ENCODE results near the gene TIPIN. TPM values are rescaled to one million over a fixed set of nuclear protein-coding genes. Genes with fewer than 3 reads are reported as not detected.
A peak's percentile ranks its signal among the peaks of the same experiment; 100 is the strongest.
"Not testable (repeated sequence)": the region's sequence is repeated elsewhere in the genome, so short reads cannot be mapped to it uniquely, and the experiment has no call there.

TIPIN gene
- total RNA-seq, 1 experiment from 2014 or later, result 58.1 TPM

- not testable (repeated sequence) for H3K36me3 ChIP-seq; H3K27me3 ChIP-seq; H3K4me1 ChIP-seq; H3K9me3 ChIP-seq (replicated peaks); H3K27ac ChIP-seq; DNase-seq; H3K4me3 ChIP-seq
These were observed 5.4 kb upstream of the TIPIN start for GRCh38 chr15:66361745-66362460.

- H3K27ac ChIP-seq, result no peak overlapping the region
- no peaks in the 10 kb centered on the region for H3K27me3 ChIP-seq
- peaks cover 5% of the 10 kb centered on the region; the same call in 1 of the 2 replicates for H3K4me1 ChIP-seq
- no peaks in the 10 kb centered on the region for H3K9me3 ChIP-seq (replicated peaks)
- no peak for DNase-seq
- no peaks in the 10 kb centered on the region; the same call in 1 of the 2 replicates for H3K36me3 ChIP-seq
- H3K4me3 ChIP-seq, result no peak overlapping the region
These were observed 3.3 kb upstream of the TIPIN start for GRCh38 chr15:66359740-66360139.

GRCh38 chr15:66356077-66356358 lies 467 bp downstream of the TIPIN start:
- H3K9me3 ChIP-seq (replicated peaks), result no peaks in the 10 kb centered on the region
- H3K27ac ChIP-seq, result peak overlapping the region; percentile 84
- peak overlapping the region; percentile 83 for H3K4me3 ChIP-seq
- H3K36me3 ChIP-seq, result peaks cover 20% of the 10 kb centered on the region
- H3K27me3 ChIP-seq, result no peaks in the 10 kb centered on the region
- H3K4me1 ChIP-seq, result peaks cover 5% of the 10 kb centered on the region; the same call in 1 of the 2 replicates
- DNase-seq, result no peak

DNA sequence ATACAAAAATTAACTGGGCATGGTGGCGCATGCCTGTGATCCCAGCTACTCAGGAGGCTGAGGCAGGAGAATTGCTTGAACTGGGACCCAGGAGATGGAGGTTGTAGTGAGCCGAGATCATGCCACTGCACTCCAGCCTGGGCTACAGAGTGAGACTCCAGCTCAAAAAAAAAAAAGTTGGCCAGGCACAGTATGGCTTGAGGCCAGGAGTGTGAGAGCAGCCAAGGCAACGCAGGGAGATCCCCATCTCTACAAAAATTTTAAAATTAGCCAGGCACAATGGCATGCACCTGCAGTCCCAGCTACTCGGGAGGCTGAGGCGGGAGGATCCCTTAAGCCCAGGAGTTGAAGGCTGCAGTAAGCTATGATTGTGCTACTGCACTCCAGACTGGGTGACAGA lies 8.0 kb downstream of the TIPIN start:
- not testable (repeated sequence) for H3K4me1 ChIP-seq; DNase-seq; H3K9me3 ChIP-seq (replicated peaks); H3K27ac ChIP-seq; H3K27me3 ChIP-seq; H3K4me3 ChIP-seq
- H3K36me3 ChIP-seq, result peaks cover 69% of the 10 kb centered on the region

- Histone ChIP-seq H3K27me3 (no peaks in the 10 kb centered on the region), H3K9me3 (replicated peaks) (no peaks in the 10 kb centered on the region), H3K27ac (no peak overlapping the region), H3K4me1 (no peaks in the 10 kb centered on the region), H3K36me3 (peaks cover 94% of the 10 kb centered on the region), H3K4me3 (no peak overlapping the region)
- DNase-seq, result no peak
These were observed 27.7 kb downstream of the TIPIN start for GRCh38 chr15:66328771-66329170.

GRCh38 chr15:66327736-66328135 lies 28.7 kb downstream of the TIPIN start:
- H3K36me3 ChIP-seq, result peaks cover 94% of the 10 kb centered on the region
- H3K4me3 ChIP-seq, result no peak overlapping the region
- no peaks in the 10 kb centered on the region for H3K9me3 ChIP-seq (replicated peaks)
- DNase-seq, result no peak
- H3K27ac ChIP-seq, result no peak overlapping the region
- no peaks in the 10 kb centered on the region for H3K27me3 ChIP-seq
- no peaks in the 10 kb centered on the region for H3K4me1 ChIP-seq

DNA sequence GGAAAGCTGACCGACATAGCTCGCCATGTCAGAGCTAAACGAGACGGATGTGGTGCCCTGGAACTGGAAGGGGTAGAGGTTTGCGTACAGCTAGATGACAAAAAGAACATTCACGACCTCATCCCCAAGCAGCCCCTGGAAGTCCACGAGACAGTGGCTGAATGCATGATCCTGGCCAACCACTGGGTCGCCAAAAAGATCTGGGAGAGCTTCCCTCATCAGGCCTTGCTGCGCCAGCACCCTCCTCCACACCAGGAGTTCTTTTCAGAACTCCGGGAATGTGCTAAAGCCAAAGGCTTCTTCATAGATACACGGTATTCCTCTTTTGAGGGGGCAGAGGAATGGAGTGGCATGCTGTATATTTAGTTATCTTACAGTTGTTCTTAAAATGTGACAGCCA lies 30.4 kb downstream of the TIPIN start:
- no peak overlapping the region for H3K4me3 ChIP-seq
- no peaks in the 10 kb centered on the region for H3K27me3 ChIP-seq
- H3K27ac ChIP-seq, result no peak overlapping the region
- H3K9me3 ChIP-seq (replicated peaks), result no peaks in the 10 kb centered on the region
- no peak for DNase-seq
- peaks cover 93% of the 10 kb centered on the region for H3K36me3 ChIP-seq
- H3K4me1 ChIP-seq, result no peaks in the 10 kb centered on the region

- Histone ChIP-seq H3K27ac (no peak overlapping the region), H3K27me3 (no peaks in the 10 kb centered on the region), H3K36me3 (peaks cover 88% of the 10 kb centered on the region), H3K4me3 (no peak overlapping the region), H3K4me1 (no peaks in the 10 kb centered on the region), H3K9me3 (replicated peaks) (no peaks in the 10 kb centered on the region)
- no peak for DNase-seq
These were observed 33.1 kb downstream of the TIPIN start for GRCh38 chr15:66323312-66323928.

DNA sequence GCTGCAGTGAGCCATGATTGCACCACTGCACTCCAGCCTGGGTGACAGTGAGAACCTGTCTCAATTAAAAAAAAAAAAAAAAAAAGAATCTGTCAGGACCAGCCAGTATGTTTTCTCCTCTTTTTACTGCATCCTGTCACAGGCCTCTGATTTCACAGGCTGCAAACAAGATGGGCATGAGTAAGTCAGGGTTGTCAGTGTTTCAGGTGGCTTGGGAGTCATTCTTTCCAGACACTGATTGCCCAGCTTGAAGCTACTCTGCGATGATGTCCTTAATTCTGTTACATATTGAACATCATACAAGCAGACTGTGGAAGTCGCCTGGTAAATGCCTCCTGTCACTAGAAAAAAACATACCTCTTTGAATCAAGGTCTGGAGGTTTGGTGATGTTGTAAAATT lies 44.3 kb downstream of the TIPIN start:
- Histone ChIP-seq H3K27me3 (no peaks in the 10 kb centered on the region), H3K27ac (no peak overlapping the region), H3K4me3 (no peak overlapping the region), H3K9me3 (replicated peaks) (no peaks in the 10 kb centered on the region), H3K36me3 (peaks cover 85% of the 10 kb centered on the region), H3K4me1 (peaks cover 9% of the 10 kb centered on the region)
- DNase-seq, result no peak

DNA sequence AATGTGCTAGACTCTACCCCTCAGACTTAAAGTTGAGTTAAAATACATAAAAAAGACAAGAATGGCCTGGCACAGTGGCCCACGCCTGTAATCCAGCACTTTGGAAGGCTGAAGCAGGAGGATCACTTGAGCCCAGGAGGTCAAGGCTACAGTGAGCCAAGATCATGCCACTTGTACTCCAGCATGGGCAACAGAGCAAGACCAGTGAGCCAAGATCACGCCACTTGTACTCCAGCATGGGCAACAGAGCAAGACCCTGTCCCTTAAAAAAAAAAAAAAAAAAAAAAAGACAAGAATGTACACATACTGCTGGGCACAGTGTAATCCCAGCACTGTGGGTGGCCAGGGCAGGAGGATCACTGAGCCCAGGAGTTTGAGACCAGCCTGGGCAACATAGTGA lies 45.7 kb downstream of the TIPIN start:
- H3K4me3 ChIP-seq, result no peak overlapping the region
- no peaks in the 10 kb centered on the region for H3K27me3 ChIP-seq
- no peak overlapping the region for H3K27ac ChIP-seq
- no peaks in the 10 kb centered on the region for H3K9me3 ChIP-seq (replicated peaks)
- H3K4me1 ChIP-seq, result peaks cover 9% of the 10 kb centered on the region
- DNase-seq, result no peak
- H3K36me3 ChIP-seq, result peaks cover 84% of the 10 kb centered on the region

DNA sequence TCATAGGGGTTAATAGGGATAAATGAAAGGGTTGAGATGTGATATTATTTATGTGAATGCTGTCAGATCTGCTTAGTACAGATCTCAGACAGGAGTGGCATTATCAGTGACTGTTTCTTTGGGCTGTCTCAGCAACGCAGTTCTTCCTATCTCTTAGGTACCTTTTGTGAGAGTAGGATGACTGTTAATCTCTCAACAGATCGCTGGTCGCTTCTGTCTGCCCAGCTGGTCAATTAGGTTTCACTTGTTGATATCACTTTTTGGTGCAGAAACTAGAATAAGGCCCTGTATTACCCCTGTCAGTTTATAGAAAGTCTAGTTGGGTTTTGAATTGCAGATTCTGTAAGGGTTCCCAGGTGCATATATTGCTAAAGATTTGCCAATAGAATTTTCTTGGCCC lies 46.7 kb downstream of the TIPIN start:
- no peak for DNase-seq
- Histone ChIP-seq H3K9me3 (replicated peaks) (no peaks in the 10 kb centered on the region), H3K4me1 (peaks cover 12% of the 10 kb centered on the region), H3K27me3 (no peaks in the 10 kb centered on the region), H3K4me3 (no peak overlapping the region), H3K36me3 (peaks cover 83% of the 10 kb centered on the region), H3K27ac (no peak overlapping the region)

DNA sequence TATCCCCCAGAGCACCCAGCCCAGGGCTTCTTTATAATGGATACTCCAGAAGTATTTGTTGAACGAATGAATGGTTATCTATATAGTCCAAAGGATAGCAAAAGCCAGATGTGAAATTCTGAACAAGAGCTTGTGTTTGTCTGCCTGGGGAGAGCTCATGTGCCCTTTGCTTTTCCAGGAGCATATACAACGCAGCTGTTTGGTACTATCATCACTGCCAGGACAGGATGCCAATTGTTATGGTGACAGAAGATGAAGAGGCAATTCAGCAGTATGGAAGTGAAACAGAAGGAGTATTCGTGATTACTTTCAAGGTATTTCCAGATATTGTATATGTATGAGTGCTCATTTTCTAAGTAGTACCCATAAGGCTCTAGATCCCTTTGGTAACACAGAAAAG lies 48.0 kb downstream of the TIPIN start:
- peak; percentile 45 to 76 for DNase-seq
- Histone ChIP-seq H3K4me1 (peaks cover 18% of the 10 kb centered on the region), H3K4me3 (no peak overlapping the region), H3K36me3 (peaks cover 71% of the 10 kb centered on the region), H3K27ac (peak overlapping the region; percentile 27), H3K27me3 (no peaks in the 10 kb centered on the region), H3K9me3 (replicated peaks) (no peaks in the 10 kb centered on the region)

- no peaks in the 10 kb centered on the region for H3K27me3 ChIP-seq
These were observed 50.1 kb downstream of the TIPIN start for GRCh38 chr15:66306381-66306780.

GRCh38 chr15:66304425-66304824 lies 52.1 kb downstream of the TIPIN start:
- DNase-seq, result peak; percentile 81 to 89
- H3K27me3 ChIP-seq; H3K9me3 ChIP-seq (replicated peaks); H3K4me3 ChIP-seq: not testable (repeated sequence)
- peaks cover 53% of the 10 kb centered on the region for H3K4me1 ChIP-seq
- H3K27ac ChIP-seq, result peak overlapping the region; percentile 88
- peaks cover 49% of the 10 kb centered on the region for H3K36me3 ChIP-seq

More at GRCh38 chr15:66306381-66306780, 50.1 kb downstream of the TIPIN start:
- Histone ChIP-seq H3K36me3 (peaks cover 55% of the 10 kb centered on the region), H3K27ac (no peak overlapping the region), H3K4me1 (peaks cover 38% of the 10 kb centered on the region), H3K9me3 (replicated peaks) (no peaks in the 10 kb centered on the region), H3K4me3 (no peak overlapping the region)
- DNase-seq, result no peak

DNA sequence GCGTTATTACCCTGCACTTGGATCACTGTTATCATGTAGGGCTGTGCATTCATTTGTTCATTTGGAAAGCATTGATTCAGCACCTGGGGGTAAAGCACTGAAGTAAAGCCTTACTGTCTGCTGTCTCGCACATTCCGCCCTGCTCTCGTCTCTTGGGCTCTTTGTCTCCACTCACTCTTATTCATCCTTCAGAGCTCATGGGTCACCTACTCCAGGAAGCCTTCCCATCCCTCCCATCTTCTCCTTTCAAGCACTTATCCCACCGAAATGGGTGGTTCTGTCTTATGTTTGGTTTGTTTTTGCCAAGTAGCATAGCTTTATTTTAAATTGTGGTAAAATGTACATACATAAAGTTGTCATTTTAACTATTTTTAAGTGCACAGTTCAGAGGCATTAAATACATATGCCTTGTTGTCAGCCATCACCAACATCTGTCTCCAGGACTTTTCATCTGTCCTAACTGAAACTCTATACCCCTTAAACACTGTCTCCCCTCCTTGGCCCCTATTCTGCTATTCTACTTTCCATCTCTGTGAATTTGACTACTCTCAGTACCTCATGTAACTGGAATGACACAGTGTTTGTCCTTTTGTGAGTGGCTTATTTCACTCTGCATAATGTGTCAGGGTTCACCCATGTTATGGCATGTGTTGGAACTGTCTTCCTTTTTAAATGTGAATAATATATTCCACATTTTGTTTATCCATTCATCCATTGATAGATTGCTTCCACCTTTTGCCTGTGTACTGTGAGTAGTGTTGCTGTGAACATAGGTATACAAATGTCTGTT lies 53.8 kb downstream of the TIPIN start:
- Histone ChIP-seq H3K27ac (peak overlapping the region; percentile 88), H3K27me3 (no peaks in the 10 kb centered on the region), H3K9me3 (replicated peaks) (no peaks in the 10 kb centered on the region), H3K4me3 (no peak overlapping the region), H3K36me3 (peaks cover 38% of the 10 kb centered on the region), H3K4me1 (peaks cover 57% of the 10 kb centered on the region)
- peak in 1 of 2 experiments; percentile 69 for DNase-seq

Measured in SJCRH30 (cell line).